GM12878 (cell line): ENCODE results near the gene CMSS1. TPM values are rescaled to one million over a fixed set of nuclear protein-coding genes. Genes with fewer than 3 reads are reported as not detected.

ENCODE experiments used
- ATAC-seq: fragments of 200-7000 bp; cut with Tn5 transposase; 3 replicates; pipeline ENCODE4 v1.9.1; 2020; ENCODE audit warnings: mild to moderate bottlenecking, moderate library complexity
- BruUV-seq: library from RNA; stranded (reverse); fragments of 400-500 nt; replicated peaks from 2 replicates; lab custom pipeline; 2021; lab: Mats Ljungman, UMichigan
- CTCF ChIA-PET: fragments of 300-600 bp; sonication (Branson Sonifier 250); formaldehyde crosslinking; extraction: SDS; loops from one replicate; lab custom pipeline; 2021; ENCODE audit warnings: inconsistent platforms; lab: Yijun Ruan, JAX
- POLR2A ChIA-PET: fragments of 350-600 bp; formaldehyde crosslinking; extraction: SDS; loops from one replicate; lab custom pipeline; 2021; ENCODE audit warnings: inconsistent platforms; lab: Charles Lee
- RAD21 ChIA-PET: fragments of 300-600 bp; sonication (Branson Sonifier 250); formaldehyde crosslinking; loops from one replicate; lab custom pipeline; 2023; ENCODE audit warnings: antibody characterized with exemption; ENCODE audit not compliant: unreplicated experiment; lab: Charles Lee
- SMC1A ChIA-PET: fragments of 300-600 bp; sonication (Branson Sonifier 250); formaldehyde crosslinking; loops from one replicate; lab custom pipeline; 2023; ENCODE audit not compliant: unreplicated experiment, uncharacterized antibody; lab: Charles Lee
- DNase-seq: peaks from one replicate; pipeline ENCODE4 v3.0.0-alpha.2; 2011; ENCODE audit warnings: low read depth, low spot score
- FAIRE-seq: peaks from 3 replicates; lab custom pipeline; 2011; peaks lifted over from hg19 to GRCh38; lab: Jason Lieb, UNC
- H2AFZ ChIP-seq: 2 replicates; pipeline ENCODE4 v1.6.0; 2011; ENCODE audit warnings: low read depth, low read length, control low read depth; ENCODE audit not compliant: control insufficient read depth
- H3K27ac ChIP-seq: 2 replicates; pipeline ENCODE4 v1.5.1; 2011; ENCODE audit warnings: control low read depth; ENCODE audit not compliant: control insufficient read depth, insufficient read depth
- H3K27me3 ChIP-seq, 2 experiments: replicated peaks in 1 of 2; 2 replicates each; pipeline versions ENCODE4 v1.6.0 to v1.6.1; 2011; ENCODE audit warnings: low read length in 1 of 2; ENCODE audit not compliant: control insufficient read depth in 2 of 2, insufficient read depth in 2 of 2
- H3K36me3 ChIP-seq, 2 experiments: 2 replicates each; pipeline ENCODE4 v1.5.1; 2011; ENCODE audit warnings: low read length in 1 of 2; ENCODE audit not compliant: control insufficient read depth in 2 of 2, insufficient read depth in 2 of 2
- H3K4me1 ChIP-seq: 2 replicates; pipeline ENCODE4 v1.6.1; 2011; ENCODE audit warnings: mild to moderate bottlenecking, low read length, moderate library complexity, mixed read lengths; ENCODE audit not compliant: control insufficient read depth, insufficient read depth
- H3K4me2 ChIP-seq: 2 replicates; pipeline ENCODE4 v1.6.0; 2011; ENCODE audit warnings: control low read depth; ENCODE audit not compliant: control insufficient read depth, insufficient read depth
- H3K4me3 ChIP-seq: fragments of 200-600 bp; sonication (generic); 2 replicates; pipeline ENCODE4 v1.5.1; 2016
- H3K79me2 ChIP-seq: 2 replicates; pipeline ENCODE4 v1.6.0; 2011; ENCODE audit warnings: low read length; ENCODE audit not compliant: control insufficient read depth, insufficient read depth
- H3K9ac ChIP-seq: 2 replicates; pipeline ENCODE4 v1.8.0; 2011; ENCODE audit warnings: low read length, control low read depth, mixed read lengths; ENCODE audit not compliant: control insufficient read depth, insufficient read depth
- H3K9me3 ChIP-seq: replicated peaks from 3 replicates; pipeline ENCODE4 v1.5.1; 2011; ENCODE audit warnings: mild to moderate bottlenecking, low read length; ENCODE audit not compliant: control insufficient read depth, insufficient read depth
- H4K20me1 ChIP-seq: 2 replicates; pipeline ENCODE4 v1.6.0; 2011; ENCODE audit not compliant: control insufficient read depth, insufficient read depth
- ATF7 ChIP-seq: fragments of 450-650 bp; IDR thresholded peaks from 2 replicates; pipeline ENCODE4 v1.6.1; 2016; ENCODE audit warnings: low read depth, mild to moderate bottlenecking
- CHD1 ChIP-seq: IDR thresholded peaks from 2 replicates; pipeline ENCODE4 v1.6.1; 2012; ENCODE audit warnings: low read depth, low read length, improper control_type of control experiment
- E2F4 ChIP-seq: IDR thresholded peaks from 2 replicates; pipeline ENCODE4 v1.6.1; 2012; ENCODE audit warnings: low read depth, low read length, improper control_type of control experiment
- E4F1 ChIP-seq: fragments of 450-650 bp; IDR thresholded peaks from 2 replicates; pipeline ENCODE4 v1.6.1; 2018; ENCODE audit warnings: borderline replicate concordance, mild to moderate bottlenecking; ENCODE audit not compliant: partially characterized antibody
- IKZF2 ChIP-seq, 2 experiments: fragments of 450-650 bp; IDR thresholded peaks; 2 replicates each; pipeline ENCODE4 v1.6.1; 2017; ENCODE audit warnings: mild to moderate bottlenecking in 2 of 2, moderate library complexity in 2 of 2
- IRF3 ChIP-seq: fragments of 450-650 bp; IDR thresholded peaks from 2 replicates; pipeline ENCODE4 v1.6.1; 2014; ENCODE audit warnings: mild to moderate bottlenecking
- KAT2A ChIP-seq: conservative IDR thresholded peaks from 2 replicates; pipeline ENCODE4 v1.6.1; 2011; ENCODE audit warnings: low read depth, low read length; ENCODE audit not compliant: control insufficient read depth
- KDM1A ChIP-seq: fragments of 200-600 bp; sonication (generic); IDR thresholded peaks from 2 replicates; pipeline ENCODE4 v1.6.1; 2016; ENCODE audit warnings: borderline replicate concordance
- NFXL1 ChIP-seq: fragments of 450-650 bp; IDR thresholded peaks from 2 replicates; pipeline ENCODE4 v1.6.1; 2017; ENCODE audit warnings: antibody characterized with exemption, mild to moderate bottlenecking, borderline replicate concordance
- PBX3 ChIP-seq: IDR thresholded peaks from 2 replicates; pipeline ENCODE4 v1.6.1; 2011; ENCODE audit warnings: mild to moderate bottlenecking, low read depth, low read length, moderate library complexity; ENCODE audit not compliant: insufficient replicate concordance
- PKNOX1 ChIP-seq: fragments of 450-650 bp; IDR thresholded peaks from 2 replicates; pipeline ENCODE4 v1.6.1; 2016; ENCODE audit warnings: mild to moderate bottlenecking
- RUNX3 ChIP-seq: IDR thresholded peaks from 2 replicates; pipeline ENCODE4 v1.6.1; 2012; ENCODE audit warnings: low read length, inconsistent platforms
- TCF7 ChIP-seq: IDR thresholded peaks from 2 replicates; pipeline ENCODE4 v1.6.1; 2014; ENCODE audit warnings: antibody characterized with exemption, borderline replicate concordance
- ZBTB11 ChIP-seq: fragments of 450-650 bp; formaldehyde crosslinking; IDR thresholded peaks from 2 replicates; pipeline ENCODE4 v1.5.0; 2022; ENCODE audit warnings: mild to moderate bottlenecking, missing genetic modification characterization
- WGBS: methylation state at CpG from one replicate; pipeline ENCODE4 v1.1.6; 2016; ENCODE audit warnings: low lambda C conversion rate; ENCODE audit not compliant: insufficient replicate concordance, insufficient coverage; ENCODE audit errors: missing lambda C conversion rate; 5-methylcytosine and 5-hydroxymethylcytosine counted together
- in situ Hi-C: fragments of 300-500 bp; cut with MboI; formaldehyde crosslinking; loops from 9 replicates; pipeline ENCODE4 v1.14.3; 2018; ENCODE audit warnings: mixed read lengths
- intact Hi-C: fragments of 100-400 bp; cut with micrococcal nuclease; formaldehyde crosslinking; loops from one replicate; pipeline ENCODE4 v1.14.2; 2022; ENCODE audit not compliant: unreplicated experiment
- polyA plus RNA-seq, 11 experiments: library from polyadenylated mRNA; depleted of rRNA in 4 of 11; unstranded in 6 of 11; stranded (reverse) in 5 of 11; fragments of >200 nt; fragmentation: Nextera tagmentation in 4 of 11; fragmentation: Illumina TruSeq in 1 of 11; extraction: Ambion mirVana in 4 of 11; extraction: Trizol in 1 of 11; gene quantifications; 1 replicate in 1 of 11; 2 replicates in 10 of 11; pipeline versions ENCODE4 v1.2.1 to v1.2.3, GENCODE V29; 2011 to 2016; ENCODE audit warnings: inconsistent platforms in 2 of 11, missing spikeins in 2 of 11, low read depth in 1 of 11
- total RNA-seq, 4 experiments: library from RNA; depleted of rRNA in 3 of 4; stranded (reverse); fragments of >200 nt in 3 of 4; fragmentation: Illumina TruSeq in 1 of 4; extraction: Trizol in 1 of 4; gene quantifications; 2 replicates each; pipeline versions ENCODE4 v1.2.1 to v1.2.3, GENCODE V29; 2013 to 2021

Gene CMSS1
- total and polyA plus RNA-seq, 10 of the 15 experiments (the other 5 are each of a cell fraction or from before 2014, with no cell fraction given): 31.0 to 118 (median 70.1) TPM

GRCh38 chr3:99883138-99883461 lies 65.4 kb downstream of the CMSS1 start:
- no peak for DNase-seq
- no peak overlapping the region for H3K27ac ChIP-seq
- POLR2A ChIA-PET: interaction anchor here (0.5 to 1.4 kb wide), 2 partner anchors 13 to 1802 kb away, joined by 4 read pairs; no protein-coding TSS in a partner anchor
- no peaks in the 10 kb centered on the region for H3K27me3 ChIP-seq
- no peak overlapping the region for H2AFZ ChIP-seq
- ATAC-seq: no peak
- intact Hi-C loops: no loop called here
- no peaks in the 10 kb centered on the region for H3K36me3 ChIP-seq
- in situ Hi-C loops: no loop called here
- no peak overlapping the region for H3K9ac ChIP-seq
- CTCF ChIA-PET: interaction anchor here (1.0 kb wide), 1 partner anchor 12 kb away, joined by 4 read pairs; no protein-coding TSS in a partner anchor
- no peak overlapping the region for H3K4me3 ChIP-seq
- TF ChIP-seq IRF3: no peak
- no peak for TF ChIP-seq E2F4
- TF ChIP-seq TCF7: no peak
- no peak for TF ChIP-seq RUNX3
- no peak for TF ChIP-seq CHD1
- no peak for TF ChIP-seq E4F1
- no peak for TF ChIP-seq PBX3
- no peak for TF ChIP-seq ZBTB11
- no peak for TF ChIP-seq ATF7
- TF ChIP-seq PKNOX1: no peak
- TF ChIP-seq NFXL1: no peak
- TF ChIP-seq IKZF2 (IDR thresholded peaks at IDR 0.05): no peak
- TF ChIP-seq KDM1A: no peak
- no peak for TF ChIP-seq KAT2A
- no peaks in the 10 kb centered on the region for H3K79me2 ChIP-seq
- WGBS: 97% methylated on average over 2 of the region's 2 CpGs
- H4K20me1 ChIP-seq: no peaks in the 10 kb centered on the region
- SMC1A ChIA-PET: interaction anchor here (1.0 to 2.7 kb wide), 5 partner anchors 11 to 39 kb away, joined by 3 to 15 read pairs (median 5); no protein-coding TSS in a partner anchor
- no peaks in the 10 kb centered on the region for H3K9me3 ChIP-seq
- RAD21 ChIA-PET: no interaction called here
- no peaks in the 10 kb centered on the region; the same call in 1 of the 2 replicates for H3K4me1 ChIP-seq
- BruUV-seq: no TSS peak
- H3K4me2 ChIP-seq: no peak overlapping the region
- FAIRE-seq: no peak
